Panc1 (cell line): ENCODE measurements around the gene HAUS6. TPM values are rescaled to one million over a fixed set of nuclear protein-coding genes. Genes with fewer than 3 reads are reported as not detected.
"Not testable (repeated sequence)": the region's sequence is repeated elsewhere in the genome, so short reads cannot be mapped to it uniquely, and the experiment has no call there.

Experiments used
- ATAC-seq: fragments of 200-7000 bp; cut with Tn5 transposase; 2 replicates; pipeline ENCODE4 v1.9.1; 2020; ENCODE audit warnings: mild to moderate bottlenecking, moderate library complexity
- BruUV-seq: library from RNA; stranded (reverse); fragments of 400-500 nt; replicated peaks from 2 replicates; lab custom pipeline; 2021; lab: Mats Ljungman, UMichigan
- CTCF ChIA-PET: fragments of 300-600 bp; sonication (Branson Sonifier 250); formaldehyde crosslinking; loops from one replicate; lab custom pipeline; 2022; ENCODE audit warnings: antibody characterized with exemption; lab: Charles Lee
- POLR2A ChIA-PET: fragments of 300-600 bp; sonication (Branson Sonifier 250); formaldehyde crosslinking; loops from one replicate; lab custom pipeline; 2022; ENCODE audit warnings: antibody characterized with exemption; lab: Charles Lee
- DNase-seq: peaks from one replicate; pipeline ENCODE4 v3.0.0-alpha.2; 2010; ENCODE audit warnings: low read depth, low spot score
- H3K27ac ChIP-seq: 2 replicates; pipeline ENCODE4 v1.5.1; 2011; ENCODE audit warnings: mild to moderate bottlenecking, low read length, inconsistent platforms
- H3K27me3 ChIP-seq: fragments of 200-500 bp; sonication (Bioruptor generic); 2 replicates; pipeline ENCODE4 v1.6.0; 2014; ENCODE audit warnings: low read length, inconsistent platforms; ENCODE audit not compliant: control insufficient read depth, insufficient read depth
- H3K36me3 ChIP-seq: fragments of 200-500 bp; sonication (Bioruptor generic); 2 replicates; pipeline ENCODE4 v1.5.1; 2014; ENCODE audit warnings: inconsistent platforms, mild to moderate bottlenecking, low read length, moderate library complexity; ENCODE audit not compliant: control insufficient read depth, insufficient read depth
- H3K4me1 ChIP-seq: 2 replicates; pipeline ENCODE4 v1.5.1; 2011; ENCODE audit warnings: inconsistent platforms, mild to moderate bottlenecking, low read length, moderate library complexity; ENCODE audit not compliant: control insufficient read depth, insufficient read depth
- H3K4me3 ChIP-seq, 2 experiments: 2 replicates each; pipeline ENCODE4 v1.5.1; 2011 to 2012; ENCODE audit warnings: low read depth in 2 of 2, low read length in 2 of 2, mild to moderate bottlenecking in 2 of 2, inconsistent platforms in 1 of 2, moderate library complexity in 1 of 2
- H3K9me3 ChIP-seq: fragments of 200-500 bp; sonication (Bioruptor generic); 2 replicates; pipeline ENCODE4 v1.5.1; 2014; ENCODE audit warnings: low read depth, mild to moderate bottlenecking, inconsistent platforms, low read length, moderate library complexity; ENCODE audit not compliant: control insufficient read depth, insufficient read depth
- POLR2AphosphoS5 ChIP-seq: IDR thresholded peaks from 2 replicates; pipeline ENCODE4 v1.6.1; 2012; ENCODE audit warnings: mild to moderate bottlenecking, low read depth, low read length, moderate library complexity
- SIN3A ChIP-seq: IDR thresholded peaks from 2 replicates; pipeline ENCODE4 v1.6.1; 2012; ENCODE audit warnings: low read depth, mild to moderate bottlenecking, low read length, moderate library complexity, borderline replicate concordance; ENCODE audit not compliant: insufficient read depth
- TCF7L2 ChIP-seq: IDR thresholded peaks from 2 replicates; pipeline ENCODE4 v1.6.1; 2011; ENCODE audit warnings: mild to moderate bottlenecking, low read depth, low read length, inconsistent platforms
- in situ Hi-C: cut with HindIII; loops from 2 replicates; pipeline ENCODE4 v1.10.0; 2016; ENCODE audit warnings: low sequenced_read_pairs, low pct_unique_long_range_greater_than_20kb
- intact Hi-C: fragments of 100-400 bp; cut with micrococcal nuclease; formaldehyde crosslinking; loops from one replicate; pipeline ENCODE4 v1.10.0; 2022; ENCODE audit not compliant: unreplicated experiment
- total RNA-seq: library from RNA; stranded (reverse); gene quantifications from one replicate; pipeline ENCODE4 v1.2.1, GENCODE V29; 2021; ENCODE audit not compliant: unreplicated experiment
- TF ChIP-seq, protein P1 (sequence below), 2 experiments: IDR thresholded peaks; 2 replicates each; pipeline ENCODE4 v1.6.1; 2011 to 2012; ENCODE audit warnings: low read depth in 2 of 2, control low read depth in 1 of 2, low read length in 1 of 2, mild to moderate bottlenecking in 1 of 2, moderate library complexity in 1 of 2; ENCODE audit not compliant: insufficient read depth in 1 of 2
- TF ChIP-seq, protein P2 (sequence below): fragments of 450-650 bp; IDR thresholded peaks from 2 replicates; pipeline ENCODE4 v1.5.1; 2017; ENCODE audit warnings: mild to moderate bottlenecking

Gene HAUS6
- total RNA-seq, 1 experiment from 2014 or later: 9.3 TPM

GRCh38 chr9:19114680-19115270 is 12.1 kb upstream of the HAUS6 start:
- Histone ChIP-seq H3K27me3 (no peaks in the 10 kb centered on the region), H3K27ac (no peak overlapping the region), H3K4me3 (no peak overlapping the region), H3K9me3 (no peaks in the 10 kb centered on the region), H3K36me3 (no peaks in the 10 kb centered on the region), H3K4me1 (no peaks in the 10 kb centered on the region)
- in situ Hi-C loops (no loop called here), intact Hi-C loops (no loop called here)
- ATAC-seq (no peak), DNase-seq (no peak)
- TF ChIP-seq SIN3A (no peak), TCF7L2 (no peak), POLR2AphosphoS5 (no peak)
- TF ChIP-seq, protein P1, sequence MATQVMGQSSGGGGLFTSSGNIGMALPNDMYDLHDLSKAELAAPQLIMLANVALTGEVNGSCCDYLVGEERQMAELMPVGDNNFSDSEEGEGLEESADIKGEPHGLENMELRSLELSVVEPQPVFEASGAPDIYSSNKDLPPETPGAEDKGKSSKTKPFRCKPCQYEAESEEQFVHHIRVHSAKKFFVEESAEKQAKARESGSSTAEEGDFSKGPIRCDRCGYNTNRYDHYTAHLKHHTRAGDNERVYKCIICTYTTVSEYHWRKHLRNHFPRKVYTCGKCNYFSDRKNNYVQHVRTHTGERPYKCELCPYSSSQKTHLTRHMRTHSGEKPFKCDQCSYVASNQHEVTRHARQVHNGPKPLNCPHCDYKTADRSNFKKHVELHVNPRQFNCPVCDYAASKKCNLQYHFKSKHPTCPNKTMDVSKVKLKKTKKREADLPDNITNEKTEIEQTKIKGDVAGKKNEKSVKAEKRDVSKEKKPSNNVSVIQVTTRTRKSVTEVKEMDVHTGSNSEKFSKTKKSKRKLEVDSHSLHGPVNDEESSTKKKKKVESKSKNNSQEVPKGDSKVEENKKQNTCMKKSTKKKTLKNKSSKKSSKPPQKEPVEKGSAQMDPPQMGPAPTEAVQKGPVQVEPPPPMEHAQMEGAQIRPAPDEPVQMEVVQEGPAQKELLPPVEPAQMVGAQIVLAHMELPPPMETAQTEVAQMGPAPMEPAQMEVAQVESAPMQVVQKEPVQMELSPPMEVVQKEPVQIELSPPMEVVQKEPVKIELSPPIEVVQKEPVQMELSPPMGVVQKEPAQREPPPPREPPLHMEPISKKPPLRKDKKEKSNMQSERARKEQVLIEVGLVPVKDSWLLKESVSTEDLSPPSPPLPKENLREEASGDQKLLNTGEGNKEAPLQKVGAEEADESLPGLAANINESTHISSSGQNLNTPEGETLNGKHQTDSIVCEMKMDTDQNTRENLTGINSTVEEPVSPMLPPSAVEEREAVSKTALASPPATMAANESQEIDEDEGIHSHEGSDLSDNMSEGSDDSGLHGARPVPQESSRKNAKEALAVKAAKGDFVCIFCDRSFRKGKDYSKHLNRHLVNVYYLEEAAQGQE (IDR thresholded peaks at IDR 0.05; ENCODE audit: insufficient read depth in 1 of 2, low read depth in 2 of 2, low read length in 1 of 2): no peak
- TF ChIP-seq, protein P2, sequence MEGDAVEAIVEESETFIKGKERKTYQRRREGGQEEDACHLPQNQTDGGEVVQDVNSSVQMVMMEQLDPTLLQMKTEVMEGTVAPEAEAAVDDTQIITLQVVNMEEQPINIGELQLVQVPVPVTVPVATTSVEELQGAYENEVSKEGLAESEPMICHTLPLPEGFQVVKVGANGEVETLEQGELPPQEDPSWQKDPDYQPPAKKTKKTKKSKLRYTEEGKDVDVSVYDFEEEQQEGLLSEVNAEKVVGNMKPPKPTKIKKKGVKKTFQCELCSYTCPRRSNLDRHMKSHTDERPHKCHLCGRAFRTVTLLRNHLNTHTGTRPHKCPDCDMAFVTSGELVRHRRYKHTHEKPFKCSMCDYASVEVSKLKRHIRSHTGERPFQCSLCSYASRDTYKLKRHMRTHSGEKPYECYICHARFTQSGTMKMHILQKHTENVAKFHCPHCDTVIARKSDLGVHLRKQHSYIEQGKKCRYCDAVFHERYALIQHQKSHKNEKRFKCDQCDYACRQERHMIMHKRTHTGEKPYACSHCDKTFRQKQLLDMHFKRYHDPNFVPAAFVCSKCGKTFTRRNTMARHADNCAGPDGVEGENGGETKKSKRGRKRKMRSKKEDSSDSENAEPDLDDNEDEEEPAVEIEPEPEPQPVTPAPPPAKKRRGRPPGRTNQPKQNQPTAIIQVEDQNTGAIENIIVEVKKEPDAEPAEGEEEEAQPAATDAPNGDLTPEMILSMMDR: no peak
- no TSS peak for BruUV-seq
- CTCF ChIA-PET: interaction anchor here (0.6 kb wide), 1 partner anchor 8 kb away, joined by 4 read pairs; no protein-coding TSS in a partner anchor
- POLR2A ChIA-PET: no interaction called here

- H3K4me1 ChIP-seq: no peaks in the 10 kb centered on the region
- H3K36me3 ChIP-seq: no peaks in the 10 kb centered on the region
- ATAC-seq (no peak), DNase-seq (no peak)
- ChIA-PET CTCF (no interaction called here), POLR2A (no interaction called here)
- no peaks in the 10 kb centered on the region for H3K9me3 ChIP-seq
- no peak overlapping the region for H3K27ac ChIP-seq
- H3K27me3 ChIP-seq: no peaks in the 10 kb centered on the region
- intact Hi-C loops (no loop called here), in situ Hi-C loops (no loop called here)
- no peak overlapping the region for H3K4me3 ChIP-seq
- no TSS peak for BruUV-seq
- TF ChIP-seq TCF7L2 (no peak), POLR2AphosphoS5 (no peak), SIN3A (no peak)
- TF ChIP-seq, protein P1 (IDR thresholded peaks at IDR 0.05; ENCODE audit: insufficient read depth in 1 of 2, low read depth in 2 of 2, low read length in 1 of 2): no peak
- TF ChIP-seq, protein P2: no peak
These were observed 11.4 kb upstream of the HAUS6 start for GRCh38 chr9:19113964-19114679.

- H3K4me3 ChIP-seq, DNase-seq, H3K4me1 ChIP-seq, intact Hi-C loops, in situ Hi-C loops, ATAC-seq, H3K27me3 ChIP-seq, BruUV-seq, H3K9me3 ChIP-seq, H3K27ac ChIP-seq, H3K36me3 ChIP-seq, POLR2A ChIA-PET: not testable (repeated sequence)
- CTCF ChIA-PET: interaction anchor here (0.6 kb wide), 1 partner anchor 8 kb away, joined by 3 read pairs; no protein-coding TSS in a partner anchor
These were observed 10.4 kb upstream of the HAUS6 start for GRCh38 chr9:19113064-19113611.
